WTC11 (cell line): ENCODE measurements around the gene OFD1.

Experiments
- CBFB ChIP-seq: sonication (generic); formaldehyde crosslinking; IDR thresholded peaks from 2 replicates; pipeline ENCODE4 v1.8.1; 2022; ENCODE audit warnings: mild to moderate bottlenecking, low read depth, missing genetic modification reagents
- TF ChIP-seq, protein P1 (sequence below): fragments of 200-600 bp; IDR thresholded peaks from 2 replicates; pipeline ENCODE4 v1.8.0; 2022; ENCODE audit warnings: antibody characterized with exemption

- no peak for TF ChIP-seq CBFB (CRISPR knock-in tag)
- TF ChIP-seq, protein P1, sequence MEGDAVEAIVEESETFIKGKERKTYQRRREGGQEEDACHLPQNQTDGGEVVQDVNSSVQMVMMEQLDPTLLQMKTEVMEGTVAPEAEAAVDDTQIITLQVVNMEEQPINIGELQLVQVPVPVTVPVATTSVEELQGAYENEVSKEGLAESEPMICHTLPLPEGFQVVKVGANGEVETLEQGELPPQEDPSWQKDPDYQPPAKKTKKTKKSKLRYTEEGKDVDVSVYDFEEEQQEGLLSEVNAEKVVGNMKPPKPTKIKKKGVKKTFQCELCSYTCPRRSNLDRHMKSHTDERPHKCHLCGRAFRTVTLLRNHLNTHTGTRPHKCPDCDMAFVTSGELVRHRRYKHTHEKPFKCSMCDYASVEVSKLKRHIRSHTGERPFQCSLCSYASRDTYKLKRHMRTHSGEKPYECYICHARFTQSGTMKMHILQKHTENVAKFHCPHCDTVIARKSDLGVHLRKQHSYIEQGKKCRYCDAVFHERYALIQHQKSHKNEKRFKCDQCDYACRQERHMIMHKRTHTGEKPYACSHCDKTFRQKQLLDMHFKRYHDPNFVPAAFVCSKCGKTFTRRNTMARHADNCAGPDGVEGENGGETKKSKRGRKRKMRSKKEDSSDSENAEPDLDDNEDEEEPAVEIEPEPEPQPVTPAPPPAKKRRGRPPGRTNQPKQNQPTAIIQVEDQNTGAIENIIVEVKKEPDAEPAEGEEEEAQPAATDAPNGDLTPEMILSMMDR, result no peak
These were observed 68.6 kb downstream of the OFD1 start for GRCh38 chrX:13803116-13803515.
